AG04450 (cell line): Measurements from ENCODE around the gene CEMP1. TPM values are rescaled to one million over a fixed set of nuclear protein-coding genes. Genes with fewer than 3 reads are reported as not detected.

ENCODE experiments used
- CTCF ChIA-PET: fragments of 300-600, 350-600 bp; formaldehyde crosslinking; extraction: SDS; loops from one replicate; lab custom pipeline; 2022; ENCODE audit warnings: antibody characterized with exemption, inconsistent platforms; lab: Charles Lee
- POLR2A ChIA-PET: fragments of 350-600 bp; formaldehyde crosslinking; extraction: SDS; loops from one replicate; lab custom pipeline; 2021; ENCODE audit warnings: antibody characterized with exemption, inconsistent platforms; lab: Yijun Ruan, JAX
- DNase-seq: peaks from one replicate; pipeline ENCODE4 v3.0.0-alpha.2; 2011; ENCODE audit warnings: low read depth, low spot score
- H3K27ac ChIP-seq: one replicate; pipeline ENCODE4 v1.5.1; 2012; ENCODE audit warnings: low read depth, low read length, control low read depth
- H3K27me3 ChIP-seq: one replicate; pipeline ENCODE4 v1.6.0; 2012; ENCODE audit warnings: low read length; ENCODE audit not compliant: control insufficient read depth, insufficient read depth
- H3K4me3 ChIP-seq: 2 replicates; pipeline ENCODE4 v1.5.1; 2011; ENCODE audit warnings: mild to moderate bottlenecking, low read depth, low read length, control low read depth
- H3K9me3 ChIP-seq: 2 replicates; pipeline ENCODE4 v1.5.1; 2012; ENCODE audit warnings: low read length; ENCODE audit not compliant: control insufficient read depth, insufficient read depth
- CTCF ChIP-seq: IDR thresholded peaks from 2 replicates; pipeline ENCODE4 v1.5.1; 2011; ENCODE audit warnings: low read depth, low read length, control low read depth, inconsistent platforms
- polyA plus RNA-seq: library from polyadenylated mRNA; depleted of rRNA; stranded (reverse); fragments of >200 nt; gene quantifications from 2 replicates; pipeline ENCODE4 v1.2.3, GENCODE V29; 2011

CEMP1 gene
- polyA plus RNA-seq, 1 experiment: not detected

GRCh38 chr16:2486645-2487516, 44.3 kb downstream of the CEMP1 start:
- ChIA-PET POLR2A (interaction anchor here (0.5 kb wide), 1 partner anchor 40 kb away, joined by 4 read pairs; no protein-coding TSS in a partner anchor), CTCF (interaction anchor here (0.9 kb wide), 1 partner anchor 14 kb away, joined by 6 read pairs; no protein-coding TSS in a partner anchor)
- no peak for DNase-seq
- no peak overlapping the region for H3K27ac ChIP-seq
- H3K9me3 ChIP-seq: no peaks in the 10 kb centered on the region
- H3K27me3 ChIP-seq: no peaks in the 10 kb centered on the region
- no peak overlapping the region for H3K4me3 ChIP-seq
- no peak for TF ChIP-seq CTCF

- H3K4me3 ChIP-seq: no peak overlapping the region
- CTCF ChIA-PET: interaction anchor here (0.7 to 3.8 kb wide), 3 partner anchors 11 to 16 kb away, joined by 3 to 30 read pairs (median 6); partner anchors contain the start of gene TBC1D24
- H3K27me3 ChIP-seq: no peaks in the 10 kb centered on the region
- H3K9me3 ChIP-seq: no peaks in the 10 kb centered on the region
- POLR2A ChIA-PET: interaction anchor here (0.5 kb wide), 1 partner anchor 39 kb away, joined by 4 read pairs; no protein-coding TSS in a partner anchor
- H3K27ac ChIP-seq: no peak overlapping the region
- TF ChIP-seq CTCF: no peak
- no peak for DNase-seq
Observed at GRCh38 chr16:2485811-2486507, 45.2 kb downstream of the CEMP1 start.

- no peak for TF ChIP-seq CTCF
- ChIA-PET POLR2A (no interaction called here), CTCF (interaction anchor here (0.7 to 3.8 kb wide), 2 partner anchors 10 to 16 kb away, joined by 3 to 30 read pairs; partner anchors contain the start of gene TBC1D24)
- Histone ChIP-seq H3K9me3 (no peaks in the 10 kb centered on the region), H3K4me3 (no peak overlapping the region), H3K27ac (no peak overlapping the region), H3K27me3 (no peaks in the 10 kb centered on the region)
- DNase-seq: no peak
Observed at GRCh38 chr16:2484898-2485508, 46.2 kb downstream of the CEMP1 start.

DNA sequence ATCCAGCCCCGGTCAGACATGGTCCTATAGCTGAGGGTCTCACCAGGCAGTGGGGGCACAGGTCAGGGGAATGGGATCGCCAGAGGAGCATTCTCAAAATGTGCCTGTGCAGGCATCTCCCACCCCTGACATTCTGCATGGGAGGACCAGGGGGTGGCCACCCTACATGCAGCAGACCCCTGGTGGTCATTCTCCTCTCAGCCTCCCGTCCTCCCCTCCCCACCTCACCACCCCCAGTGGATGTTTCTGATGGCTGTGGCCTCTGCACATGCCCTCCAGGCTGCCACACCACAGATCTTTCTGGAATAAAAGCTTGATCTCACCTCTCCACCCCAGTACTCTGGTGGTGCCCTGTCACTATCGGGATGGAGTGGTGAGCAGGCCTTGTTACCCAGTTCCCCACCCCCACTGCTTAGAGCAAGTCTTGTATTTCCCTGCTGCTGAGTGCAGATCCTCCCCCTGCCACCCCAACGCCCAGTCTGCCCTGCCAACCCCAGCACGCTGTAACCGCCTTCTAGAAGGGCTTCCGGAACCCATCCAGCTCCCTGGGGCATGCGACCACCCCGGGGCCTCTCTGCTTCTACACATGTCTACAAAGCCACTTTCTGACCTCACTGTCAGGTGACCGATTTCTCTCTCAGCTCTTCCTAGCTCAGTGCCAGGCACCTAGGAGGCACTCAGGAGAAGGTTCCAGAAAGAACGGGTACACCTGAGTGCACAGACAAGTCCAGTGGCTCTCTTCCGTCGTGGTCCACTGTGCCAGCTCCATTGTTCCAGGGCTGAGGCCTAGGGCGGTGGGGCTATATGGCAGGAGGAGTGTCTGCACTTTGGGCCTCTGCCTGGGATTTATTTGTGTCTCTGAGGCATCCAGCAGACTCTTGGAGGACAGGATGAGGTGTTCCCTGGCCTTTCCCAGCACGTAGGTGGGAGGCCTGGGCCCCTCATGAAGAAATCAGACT, 47.0 kb downstream of the CEMP1 start:
- CTCF ChIA-PET: interaction anchor here (3.8 kb wide), 1 partner anchor 17 kb away, joined by 30 read pairs; no protein-coding TSS in a partner anchor
- Histone ChIP-seq H3K27ac (no peak overlapping the region), H3K9me3 (no peaks in the 10 kb centered on the region), H3K4me3 (no peak overlapping the region), H3K27me3 (no peaks in the 10 kb centered on the region)
- DNase-seq: no peak
- no peak for TF ChIP-seq CTCF
- POLR2A ChIA-PET: no interaction called here
